Inflammatory macrophage treated with lipopolysaccharide for 4 hours (primary cell): ENCODE results near the gene GAB2.

Experiments used
- DNase-seq: peaks from one replicate; pipeline ENCODE4 v3.0.0-alpha.2; 2020

The GAB2 gene

GRCh38 chr11:78217650-78218541 lies 199.7 kb downstream of the GAB2 start:
- no peak for DNase-seq

- DNase-seq: no peak
Observed at GRCh38 chr11:78216571-78217287, 200.9 kb downstream of the GAB2 start.

GRCh38 chr11:78216021-78216420 lies 201.6 kb downstream of the GAB2 start:
- DNase-seq: no peak

- no peak for DNase-seq
Observed at GRCh38 chr11:78214331-78215194, 203.1 kb downstream of the GAB2 start.

GRCh38 chr11:78213526-78214330 lies 203.9 kb downstream of the GAB2 start:
- no peak for DNase-seq

- DNase-seq: no peak
Observed at GRCh38 chr11:78212586-78213371, 204.8 kb downstream of the GAB2 start.

- no peak for DNase-seq
Observed at GRCh38 chr11:78211565-78211964, 206.1 kb downstream of the GAB2 start.

- DNase-seq: no peak
Observed at GRCh38 chr11:78210000-78210608, 207.5 kb downstream of the GAB2 start.

- no peak for DNase-seq
Observed at GRCh38 chr11:78209478-78209877, 208.1 kb downstream of the GAB2 start.

- DNase-seq: no peak
Observed at GRCh38 chr11:78208257-78209165, 209.1 kb downstream of the GAB2 start.

GRCh38 chr11:78207532-78208256 lies 209.9 kb downstream of the GAB2 start:
- DNase-seq: no peak

- DNase-seq: no peak
Observed at GRCh38 chr11:78205691-78206090, 211.9 kb downstream of the GAB2 start.

- DNase-seq: no peak
Observed at GRCh38 chr11:78205256-78205655, 212.4 kb downstream of the GAB2 start.

GRCh38 chr11:78203184-78203583 lies 214.4 kb downstream of the GAB2 start:
- DNase-seq: peak; percentile 51

- no peak for DNase-seq
Observed at GRCh38 chr11:78202733-78203167, 214.9 kb downstream of the GAB2 start.

- no peak for DNase-seq
Observed at GRCh38 chr11:78201096-78201818, 216.4 kb downstream of the GAB2 start.

GRCh38 chr11:78200553-78200952 lies 217.1 kb downstream of the GAB2 start:
- DNase-seq: no peak

- no peak for DNase-seq
Observed at GRCh38 chr11:78200061-78200460, 217.6 kb downstream of the GAB2 start.
